Thoracic aorta (tissue), 2 donors: ENCODE measurements around the gene SLC16A7. TPM values are rescaled to one million over a fixed set of nuclear protein-coding genes. Genes with fewer than 3 reads are reported as not detected.

Source experiments
- ATAC-seq: fragments of 150-250 bp; one replicate; pipeline ENCODE4 v1.8.0; 2017; ENCODE audit warnings: low read depth; ENCODE audit not compliant: insufficient number of reproducible peaks, low FRiP score
- DNase-seq: peaks from one replicate; pipeline ENCODE4 v3.0.0-alpha.2; 2020; ENCODE audit warnings: low spot score
- H3K27ac ChIP-seq, 2 donors: fragments of 200-600 bp; sonication (generic); 1 replicate in 1 of 2; 2 replicates in 1 of 2; pipeline ENCODE4 v1.5.1; 2016; ENCODE audit warnings: mild to moderate bottlenecking in 2 of 2, moderate library complexity in 2 of 2
- H3K27me3 ChIP-seq: fragments of 200-600 bp; sonication (generic); replicated peaks from 2 replicates; pipeline ENCODE4 v1.6.0; 2016; ENCODE audit warnings: mild to moderate bottlenecking; ENCODE audit not compliant: insufficient read depth
- H3K36me3 ChIP-seq: fragments of 200-600 bp; sonication (generic); one replicate; pipeline ENCODE4 v1.5.1; 2016
- H3K4me1 ChIP-seq, 2 donors: fragments of 200-600 bp; sonication (generic); 1 replicate in 1 of 2; 2 replicates in 1 of 2; pipeline versions ENCODE4 v1.5.1 to v1.6.0; 2016; ENCODE audit warnings: low read depth in 2 of 2, mild to moderate bottlenecking in 1 of 2; ENCODE audit not compliant: control insufficient read depth in 1 of 2
- H3K4me3 ChIP-seq: fragments of 200-600 bp; sonication (generic); 2 replicates; pipeline ENCODE4 v1.5.1; 2016; ENCODE audit warnings: mild to moderate bottlenecking
- H3K9me3 ChIP-seq: fragments of 200-600 bp; sonication (generic); 2 replicates; pipeline ENCODE4 v1.5.1; 2016
- total RNA-seq, 2 donors: library from RNA; depleted of rRNA; stranded (reverse); fragments of >200 nt; gene quantifications; one replicate each; pipeline versions ENCODE4 v1.1.0 to v1.2.3, GENCODE V29; 2016
- TF ChIP-seq, protein P1 (sequence below): fragments of 200-600 bp; sonication (generic); IDR thresholded peaks from one replicate; pipeline ENCODE4 v1.5.1; 2019; ENCODE audit warnings: antibody characterized with exemption

SLC16A7 gene, protein sequence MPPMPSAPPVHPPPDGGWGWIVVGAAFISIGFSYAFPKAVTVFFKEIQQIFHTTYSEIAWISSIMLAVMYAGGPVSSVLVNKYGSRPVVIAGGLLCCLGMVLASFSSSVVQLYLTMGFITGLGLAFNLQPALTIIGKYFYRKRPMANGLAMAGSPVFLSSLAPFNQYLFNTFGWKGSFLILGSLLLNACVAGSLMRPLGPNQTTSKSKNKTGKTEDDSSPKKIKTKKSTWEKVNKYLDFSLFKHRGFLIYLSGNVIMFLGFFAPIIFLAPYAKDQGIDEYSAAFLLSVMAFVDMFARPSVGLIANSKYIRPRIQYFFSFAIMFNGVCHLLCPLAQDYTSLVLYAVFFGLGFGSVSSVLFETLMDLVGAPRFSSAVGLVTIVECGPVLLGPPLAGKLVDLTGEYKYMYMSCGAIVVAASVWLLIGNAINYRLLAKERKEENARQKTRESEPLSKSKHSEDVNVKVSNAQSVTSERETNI
- total RNA-seq: 100 to 1,000 TPM in 1 of 2 donors, 10 to 100 TPM in 1; 44.9 to 175 TPM

DNA sequence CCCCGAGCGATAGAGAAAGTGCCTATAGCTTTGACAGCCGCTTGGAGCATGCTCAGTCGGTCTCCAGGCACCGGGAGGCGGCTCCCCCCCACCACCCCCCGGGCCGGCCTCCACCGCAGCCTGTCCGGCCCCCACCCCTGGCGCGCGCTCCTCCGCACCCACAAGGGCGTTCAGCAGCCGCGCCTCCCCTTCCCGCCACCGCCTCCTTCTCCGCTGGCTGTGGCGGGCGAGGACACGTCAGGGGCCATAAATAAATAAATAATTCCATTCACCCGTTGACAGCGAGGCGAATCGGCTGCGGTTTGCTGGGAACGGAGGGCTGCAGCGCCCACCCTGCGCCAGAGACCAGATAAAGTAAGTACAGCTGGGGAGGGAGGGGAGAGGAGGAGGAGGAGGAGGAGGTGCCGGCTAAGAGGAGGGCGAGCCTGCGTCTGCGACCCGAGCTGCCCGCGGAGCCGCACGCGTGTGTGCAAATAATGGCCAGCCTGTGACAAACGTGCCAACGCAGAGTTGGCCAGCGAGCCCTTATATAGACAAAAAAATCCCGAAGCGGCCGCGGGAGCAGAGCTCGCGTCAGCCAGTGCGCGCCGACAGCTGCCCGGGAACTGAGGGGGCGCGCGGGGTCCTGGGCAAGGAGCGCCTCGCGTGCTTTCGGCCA, at the start of gene SLC16A7:
TSS of gene SLC16A7 (plus strand) at position 147 of the 658 bp plus-strand sequence. CDS start 108,773 bp downstream, outside the sequence.
- ATAC-seq (peak; percentile 27), DNase-seq (peak; percentile 81)
- peak within 1 kb of the TSS; percentile 100 for H3K27ac ChIP-seq
- H3K4me1 ChIP-seq: peaks cover 17 to 28% of the 10 kb centered on the region in 2 donors
- H3K9me3 ChIP-seq: no peaks in the 10 kb centered on the region
- H3K4me3 ChIP-seq: peak within 1 kb of the TSS; percentile 92
- TF ChIP-seq, protein P1, sequence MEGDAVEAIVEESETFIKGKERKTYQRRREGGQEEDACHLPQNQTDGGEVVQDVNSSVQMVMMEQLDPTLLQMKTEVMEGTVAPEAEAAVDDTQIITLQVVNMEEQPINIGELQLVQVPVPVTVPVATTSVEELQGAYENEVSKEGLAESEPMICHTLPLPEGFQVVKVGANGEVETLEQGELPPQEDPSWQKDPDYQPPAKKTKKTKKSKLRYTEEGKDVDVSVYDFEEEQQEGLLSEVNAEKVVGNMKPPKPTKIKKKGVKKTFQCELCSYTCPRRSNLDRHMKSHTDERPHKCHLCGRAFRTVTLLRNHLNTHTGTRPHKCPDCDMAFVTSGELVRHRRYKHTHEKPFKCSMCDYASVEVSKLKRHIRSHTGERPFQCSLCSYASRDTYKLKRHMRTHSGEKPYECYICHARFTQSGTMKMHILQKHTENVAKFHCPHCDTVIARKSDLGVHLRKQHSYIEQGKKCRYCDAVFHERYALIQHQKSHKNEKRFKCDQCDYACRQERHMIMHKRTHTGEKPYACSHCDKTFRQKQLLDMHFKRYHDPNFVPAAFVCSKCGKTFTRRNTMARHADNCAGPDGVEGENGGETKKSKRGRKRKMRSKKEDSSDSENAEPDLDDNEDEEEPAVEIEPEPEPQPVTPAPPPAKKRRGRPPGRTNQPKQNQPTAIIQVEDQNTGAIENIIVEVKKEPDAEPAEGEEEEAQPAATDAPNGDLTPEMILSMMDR: no peak
- H3K27me3 ChIP-seq: no peaks in the 10 kb centered on the region
- no peaks in the 10 kb centered on the region for H3K36me3 ChIP-seq

DNA sequence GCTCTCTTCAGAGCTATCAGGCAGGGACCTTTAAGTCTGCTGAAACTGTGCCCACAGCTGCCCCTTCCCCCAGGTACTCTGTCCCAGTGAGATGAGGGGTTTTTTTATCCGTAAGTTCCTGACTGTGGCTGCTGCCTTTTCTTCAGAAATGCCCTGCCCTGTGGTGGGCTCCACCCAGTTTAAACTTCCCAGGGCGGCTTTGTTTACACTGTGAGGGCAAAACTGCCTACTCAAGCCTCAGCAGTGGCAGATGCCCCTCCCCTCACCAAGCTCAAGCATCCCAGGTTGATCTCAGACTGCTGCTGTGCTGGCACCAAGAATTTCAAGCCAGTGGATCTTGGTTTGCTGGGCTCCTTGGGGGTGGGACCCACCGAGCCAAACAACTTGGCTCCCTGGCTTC, 46.9 kb upstream of the SLC16A7 start:
- DNase-seq: no peak
- Histone ChIP-seq H3K27me3 (no peaks in the 10 kb centered on the region), H3K27ac (no peak overlapping the region), H3K4me3 (no peak overlapping the region), H3K4me1 (no peaks in the 10 kb centered on the region), H3K9me3 (no peaks in the 10 kb centered on the region), H3K36me3 (no peaks in the 10 kb centered on the region)
- TF ChIP-seq, protein P1: no peak
- ATAC-seq: no peak

DNA sequence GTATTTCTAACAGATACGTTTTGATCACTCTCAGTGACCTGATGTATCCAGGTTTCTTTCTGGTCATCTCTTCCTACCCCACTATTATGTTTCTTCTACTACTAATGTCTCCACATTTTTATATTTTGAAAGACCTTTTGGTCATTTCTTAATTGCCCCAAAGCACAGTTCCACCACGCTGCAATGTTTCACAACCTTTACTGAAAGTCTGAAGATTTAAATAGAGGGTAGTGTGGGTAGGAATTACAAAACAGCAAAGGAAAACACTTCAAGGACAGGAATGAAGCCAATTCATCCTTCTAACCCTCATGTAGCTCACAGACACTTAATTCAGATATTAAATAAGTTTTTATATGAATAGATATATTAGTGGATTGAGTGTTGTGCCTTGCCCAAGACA, 36.1 kb upstream of the SLC16A7 start:
- H3K4me3 ChIP-seq: no peak overlapping the region
- ATAC-seq (no peak), DNase-seq (no peak)
- H3K27me3 ChIP-seq: no peaks in the 10 kb centered on the region
- no peaks in the 10 kb centered on the region for H3K9me3 ChIP-seq
- no peak overlapping the region for H3K27ac ChIP-seq
- H3K4me1 ChIP-seq: no peaks in the 10 kb centered on the region
- TF ChIP-seq, protein P1: no peak
- H3K36me3 ChIP-seq: no peaks in the 10 kb centered on the region

DNA sequence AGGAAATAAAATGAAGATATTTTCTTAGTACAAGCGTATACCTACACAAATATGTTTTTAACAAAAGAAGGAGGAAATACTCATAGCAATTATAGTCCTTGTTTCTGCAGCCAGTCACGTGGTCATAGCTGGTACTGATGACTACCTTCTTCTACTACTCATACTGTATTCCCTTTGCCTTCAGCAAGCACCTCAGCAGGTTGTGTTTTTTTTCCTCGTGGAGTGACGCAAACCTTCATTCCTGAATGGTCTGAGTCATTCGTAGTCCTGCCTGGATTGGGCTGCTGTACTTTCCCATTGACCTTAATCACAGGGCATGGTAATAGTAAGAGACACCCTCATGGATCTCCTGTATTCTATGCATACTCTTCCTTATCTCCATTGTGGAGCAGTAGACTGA, 25.7 kb upstream of the SLC16A7 start:
- DNase-seq: no peak
- Histone ChIP-seq H3K27me3 (no peaks in the 10 kb centered on the region), H3K4me3 (no peak overlapping the region), H3K9me3 (no peaks in the 10 kb centered on the region), H3K36me3 (no peaks in the 10 kb centered on the region), H3K4me1 (no peaks in the 10 kb centered on the region), H3K27ac (no peak overlapping the region)
- TF ChIP-seq, protein P1: no peak
- no peak for ATAC-seq

DNA sequence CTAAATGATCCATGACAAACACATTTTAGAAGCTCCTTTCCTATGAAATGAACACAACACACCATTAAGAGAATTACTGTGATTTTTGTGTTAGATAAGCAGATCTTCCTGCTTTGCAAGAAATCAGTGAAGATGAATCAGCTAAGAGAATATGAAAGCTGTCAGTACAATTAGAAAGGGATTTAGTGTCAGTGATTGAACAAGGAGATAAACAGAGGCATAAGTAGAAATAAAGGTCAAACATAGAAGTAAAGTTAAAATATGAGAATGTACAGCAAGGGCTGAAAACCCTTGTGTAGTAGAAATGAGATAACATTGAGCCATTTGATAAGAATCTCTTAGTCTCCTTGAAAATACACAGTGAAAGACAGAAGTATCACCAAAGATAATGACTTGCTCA, 21.4 kb upstream of the SLC16A7 start:
- Histone ChIP-seq H3K4me3 (no peak overlapping the region), H3K4me1 (no peaks in the 10 kb centered on the region), H3K9me3 (no peaks in the 10 kb centered on the region), H3K36me3 (no peaks in the 10 kb centered on the region), H3K27ac (no peak overlapping the region), H3K27me3 (no peaks in the 10 kb centered on the region)
- DNase-seq (no peak), ATAC-seq (no peak)
- TF ChIP-seq, protein P1: no peak
